Measurements from ENCODE around the gene GRWD1.
A peak's percentile ranks its signal among the peaks of the same experiment; 100 is the strongest.

- no peak for TF ChIP-seq CTCF (IDR thresholded peaks at IDR 0.05)
- TF ChIP-seq POLR2A (IDR thresholded peaks at IDR 0.05): peak; percentile 95 to 96
Measured at GRCh38 chr19:48469289-48469881, 23.6 kb downstream of the GRWD1 start, which contains the start of gene CYTH2.
